Smooth muscle cell (in vitro differentiated cells): ENCODE results near the gene NFIX. TPM values are rescaled to one million over a fixed set of nuclear protein-coding genes. Genes with fewer than 3 reads are reported as not detected.

Source experiments
- DNase-seq: peaks from one replicate; lab custom pipeline; 2025; ENCODE audit not compliant: unreplicated experiment; lab: John Stamatoyannopoulos, UW
- H2AFZ ChIP-seq: fragments of 200-600 bp; sonication (generic); 2 replicates; pipeline ENCODE4 v1.6.0; 2016; ENCODE audit warnings: antibody characterized with exemption, low read depth, mild to moderate bottlenecking
- H3F3A ChIP-seq: fragments of 200-600 bp; sonication (generic); 2 replicates; pipeline ENCODE4 v1.6.0; 2017; ENCODE audit warnings: antibody characterized with exemption, low read depth
- H3K27ac ChIP-seq: fragments of 200-600 bp; sonication (generic); 2 replicates; pipeline ENCODE4 v1.5.1; 2016; ENCODE audit warnings: low read depth, mild to moderate bottlenecking
- H3K27me3 ChIP-seq: fragments of 200-600 bp; sonication (generic); 2 replicates; pipeline ENCODE4 v1.6.1; 2016; ENCODE audit warnings: low read depth, mild to moderate bottlenecking
- H3K36me3 ChIP-seq: fragments of 200-600 bp; sonication (generic); 2 replicates; pipeline ENCODE4 v1.5.1; 2016; ENCODE audit warnings: low read depth
- H3K4me1 ChIP-seq: fragments of 200-600 bp; sonication (generic); 2 replicates; pipeline ENCODE4 v1.5.1; 2016; ENCODE audit warnings: low read depth
- H3K4me2 ChIP-seq: fragments of 200-600 bp; sonication (generic); 2 replicates; pipeline ENCODE4 v1.6.0; 2016; ENCODE audit warnings: mild to moderate bottlenecking
- H3K4me3 ChIP-seq: fragments of 200-600 bp; sonication (generic); 2 replicates; pipeline ENCODE4 v1.5.1; 2016; ENCODE audit warnings: mild to moderate bottlenecking
- H3K79me2 ChIP-seq: fragments of 200-600 bp; sonication (generic); 2 replicates; pipeline ENCODE4 v1.6.0; 2016; ENCODE audit warnings: low read depth, mild to moderate bottlenecking
- H3K9ac ChIP-seq: fragments of 200-600 bp; sonication (generic); 2 replicates; pipeline ENCODE4 v1.6.0; 2016; ENCODE audit warnings: low read depth
- H3K9me3 ChIP-seq: fragments of 200-600 bp; sonication (generic); replicated peaks from 2 replicates; pipeline ENCODE4 v1.5.1; 2016; ENCODE audit warnings: low read depth
- H4K20me1 ChIP-seq: fragments of 200-600 bp; sonication (generic); 2 replicates; pipeline ENCODE4 v1.6.0; 2016; ENCODE audit warnings: low read depth
- CTCF ChIP-seq: fragments of 200-600 bp; sonication (generic); IDR thresholded peaks from 2 replicates; pipeline ENCODE4 v1.5.1; 2017; ENCODE audit warnings: borderline replicate concordance, mild to moderate bottlenecking, antibody characterized with exemption; ENCODE audit not compliant: insufficient read depth, poor library complexity, severe bottlenecking
- WGBS: methylation state at CpG from one replicate; pipeline ENCODE4 v1.1.7; 2016; ENCODE audit warnings: low lambda C conversion rate; 5-methylcytosine and 5-hydroxymethylcytosine counted together
- polyA plus RNA-seq: library from polyadenylated mRNA; unstranded; fragments of >200 nt; fragmentation: Nextera tagmentation; extraction: Ambion mirVana; gene quantifications from 2 replicates; pipeline ENCODE4 v1.2.1, GENCODE V29; 2016
- total RNA-seq: library from RNA; depleted of rRNA; stranded (reverse); fragments of >200 nt; gene quantifications from 2 replicates; pipeline ENCODE4 v1.2.3, GENCODE V29; 2014

NFIX gene
- total and polyA plus RNA-seq, 2 experiments from 2014 or later: 1.9 to 2.3 TPM

GRCh38 chr19:13122980-13123957 lies 128.0 kb downstream of the NFIX start:
- Histone ChIP-seq H4K20me1 (peaks cover 95% of the 10 kb centered on the region), H3K9me3 (no peaks in the 10 kb centered on the region), H3K9ac (peak overlapping the region; percentile 68), H3K4me3 (no peak overlapping the region), H2AFZ (no peak overlapping the region), H3K79me2 (peaks cover 96% of the 10 kb centered on the region), H3F3A (no peaks in the 10 kb centered on the region), H3K4me1 (peaks cover 26% of the 10 kb centered on the region), H3K27me3 (no peaks in the 10 kb centered on the region), H3K36me3 (no peaks in the 10 kb centered on the region), H3K27ac (peak overlapping the region; percentile 87), H3K4me2 (peak overlapping the region; percentile 41)
- no peak for DNase-seq
- 85% methylated on average over 20 of the region's 20 CpGs for WGBS
- TF ChIP-seq CTCF: no peak

GRCh38 chr19:13127051-13127450 lies 131.8 kb downstream of the NFIX start:
- no peak for TF ChIP-seq CTCF

GRCh38 chr19:13127811-13128575 lies 132.7 kb downstream of the NFIX start:
- WGBS: 96% methylated on average over 6 of the region's 6 CpGs
- Histone ChIP-seq H3K79me2 (peaks cover 92% of the 10 kb centered on the region), H3K9me3 (no peaks in the 10 kb centered on the region), H3K27ac (no peak overlapping the region), H3K27me3 (no peaks in the 10 kb centered on the region), H3K4me2 (no peak overlapping the region), H3K9ac (no peak overlapping the region), H3K4me3 (no peak overlapping the region), H3F3A (peaks cover 5% of the 10 kb centered on the region), H2AFZ (no peak overlapping the region), H4K20me1 (peaks cover 99% of the 10 kb centered on the region), H3K36me3 (no peaks in the 10 kb centered on the region), H3K4me1 (peaks cover 3% of the 10 kb centered on the region)
- TF ChIP-seq CTCF: no peak
- no peak for DNase-seq

More at GRCh38 chr19:13127051-13127450, 131.8 kb downstream of the NFIX start:
- Histone ChIP-seq H4K20me1 (peaks cover 99% of the 10 kb centered on the region), H3K4me2 (no peak overlapping the region), H3K27me3 (no peaks in the 10 kb centered on the region), H3K9me3 (no peaks in the 10 kb centered on the region), H3K4me3 (no peak overlapping the region), H3K27ac (no peak overlapping the region), H3K9ac (no peak overlapping the region), H3K4me1 (peaks cover 7% of the 10 kb centered on the region), H3K79me2 (peaks cover 96% of the 10 kb centered on the region), H3K36me3 (no peaks in the 10 kb centered on the region), H2AFZ (no peak overlapping the region), H3F3A (peaks cover 5% of the 10 kb centered on the region)
- 98% methylated on average over 7 of the region's 9 CpGs for WGBS
- no peak for DNase-seq
